ACC112 (cell line): ENCODE results near the gene ZMAT3.
"Not testable (repeated sequence)": the region's sequence is repeated elsewhere in the genome, so short reads cannot be mapped to it uniquely, and the experiment has no call there.

Experiments used
- H2AFZ ChIP-seq: fragments of 200-600 bp; sonication (generic); one replicate; pipeline ENCODE4 v1.6.0; 2017; ENCODE audit warnings: antibody characterized with exemption, low read length; ENCODE audit not compliant: unreplicated experiment
- H3K27ac ChIP-seq: fragments of 200-600 bp; sonication (generic); 2 replicates; pipeline ENCODE4 v1.5.1; 2014; ENCODE audit warnings: low read depth, mild to moderate bottlenecking, antibody characterized with exemption, low read length, moderate library complexity
- H3K27me3 ChIP-seq: fragments of 200-600 bp; sonication (generic); 2 replicates; pipeline ENCODE4 v1.6.1; 2014; ENCODE audit warnings: mild to moderate bottlenecking, antibody characterized with exemption, low read length, moderate library complexity, mixed read lengths; ENCODE audit not compliant: insufficient read depth
- H3K36me3 ChIP-seq: fragments of 200-600 bp; sonication (generic); 2 replicates; pipeline ENCODE4 v1.6.1; 2016; ENCODE audit warnings: mild to moderate bottlenecking, antibody characterized with exemption, low read length, moderate library complexity, mixed read lengths; ENCODE audit not compliant: insufficient read depth
- H3K4me1 ChIP-seq: fragments of 200-600 bp; sonication (generic); one replicate; pipeline ENCODE4 v1.6.1; 2016; ENCODE audit warnings: low read length, mixed read lengths; ENCODE audit not compliant: insufficient read depth, unreplicated experiment, control insufficient read depth
- H3K4me3 ChIP-seq: fragments of 200-600 bp; sonication (generic); 2 replicates; pipeline ENCODE4 v1.5.1; 2014; ENCODE audit warnings: mild to moderate bottlenecking, low read depth, low read length
- H3K79me2 ChIP-seq: fragments of 200-600 bp; sonication (generic); one replicate; pipeline ENCODE4 v1.6.0; 2016; ENCODE audit warnings: low read length; ENCODE audit not compliant: control insufficient read depth, unreplicated experiment, insufficient read depth

ZMAT3 gene

DNA sequence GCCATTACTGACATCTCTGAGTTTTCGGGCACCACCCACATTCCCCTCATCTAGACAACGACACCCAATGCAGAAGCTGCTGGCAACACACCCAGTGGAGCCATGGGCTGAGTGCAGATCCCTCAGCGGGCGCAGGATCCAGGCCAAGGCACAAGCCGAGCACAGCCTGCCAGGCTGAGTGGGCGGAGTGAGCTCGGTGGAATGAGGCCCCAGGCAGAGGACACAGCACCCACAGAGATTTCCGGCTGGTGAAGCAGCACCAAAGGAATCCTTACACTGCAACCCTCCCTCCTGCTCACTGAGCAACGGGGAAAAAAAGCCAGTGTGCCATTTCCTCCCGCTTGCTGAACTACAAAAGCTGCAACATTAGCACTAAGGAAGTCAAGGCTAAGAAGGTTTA, 34.3 kb downstream of the ZMAT3 start:
- peak overlapping the region; percentile 42 for H2AFZ ChIP-seq
- no peaks in the 10 kb centered on the region for H3K27me3 ChIP-seq
- peak overlapping the region; percentile 65 for H3K27ac ChIP-seq
- H3K4me1 ChIP-seq, result peaks cover 25% of the 10 kb centered on the region
- peak overlapping the region; percentile 18; the same call in 1 of the 2 replicates for H3K4me3 ChIP-seq
- 0 out of 2 replicates have a peak, but pooled peaks cover 3% of the 10 kb centered on the region for H3K36me3 ChIP-seq
- H3K79me2 ChIP-seq, result peaks cover 42% of the 10 kb centered on the region

DNA sequence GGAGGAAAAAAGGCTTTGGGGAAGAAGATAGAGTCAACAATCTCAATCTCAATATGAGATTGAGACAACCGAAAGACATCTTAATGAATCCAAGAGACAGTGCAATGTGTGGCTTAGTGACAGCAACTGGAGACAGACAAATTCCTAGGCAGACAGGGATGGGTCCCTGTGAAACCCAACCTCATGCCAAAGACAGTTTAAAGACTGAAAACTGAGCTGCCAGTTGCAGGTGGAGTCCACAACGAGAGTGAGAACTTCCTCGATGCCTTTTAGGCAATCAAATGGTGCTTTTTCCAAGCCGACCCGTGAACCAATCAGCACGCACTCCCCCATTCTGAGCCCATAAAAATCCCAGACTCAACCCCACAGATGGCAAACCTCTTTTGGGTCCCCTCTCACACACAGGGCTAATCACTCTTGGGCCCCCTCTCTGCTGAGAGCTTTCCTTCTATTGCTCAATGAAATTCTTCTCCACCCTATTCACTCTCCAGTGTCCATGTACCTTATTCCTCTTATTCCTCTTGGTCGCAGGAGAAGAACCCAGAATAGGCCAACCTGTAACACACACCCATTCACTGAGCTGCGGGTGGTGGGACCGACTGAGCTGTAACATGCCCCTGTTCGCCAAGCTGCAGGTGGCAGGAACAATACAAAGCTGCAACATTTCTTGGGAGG, 34.8 kb downstream of the ZMAT3 start:
- H3K36me3 ChIP-seq, result 0 out of 2 replicates have a peak, but pooled peaks cover 3% of the 10 kb centered on the region

DNA sequence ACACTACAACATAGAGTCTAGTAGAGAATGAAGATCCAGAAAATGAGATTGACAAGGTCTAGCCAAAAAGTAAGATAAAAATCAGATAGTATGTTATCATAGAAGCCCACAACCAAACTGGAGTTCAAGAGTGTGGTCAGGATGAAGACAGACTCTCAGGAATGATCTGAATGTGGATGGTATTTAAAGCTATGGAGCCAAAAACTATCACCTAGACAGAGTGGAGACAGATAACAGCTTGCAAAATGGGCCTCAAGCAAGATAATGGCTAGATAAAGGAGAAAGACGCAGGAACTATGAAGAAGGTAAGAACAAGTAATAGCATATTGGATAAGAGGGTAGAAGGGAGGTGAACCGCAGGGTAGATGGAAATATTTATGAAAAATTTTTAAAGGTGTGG, 35.4 kb downstream of the ZMAT3 start:
- H3K4me1 ChIP-seq, result peaks cover 25% of the 10 kb centered on the region
- H3K27me3 ChIP-seq, result no peaks in the 10 kb centered on the region
- H3K36me3 ChIP-seq, result 0 out of 2 replicates have a peak, but pooled peaks cover 3% of the 10 kb centered on the region
- no peak overlapping the region for H3K4me3 ChIP-seq
- H3K27ac ChIP-seq, result no peak overlapping the region
- H3K79me2 ChIP-seq, result peaks cover 42% of the 10 kb centered on the region
- no peak overlapping the region for H2AFZ ChIP-seq

More for the DNA sequence above, 34.8 kb downstream of the ZMAT3 start:
- H3K4me3 ChIP-seq, result peak overlapping the region; percentile 18; the same call in 1 of the 2 replicates
- peaks cover 42% of the 10 kb centered on the region for H3K79me2 ChIP-seq
- H2AFZ ChIP-seq, result no peak overlapping the region
- H3K27ac ChIP-seq, result peak overlapping the region; percentile 65; the same call in 1 of the 2 replicates
- no peaks in the 10 kb centered on the region for H3K27me3 ChIP-seq
- peaks cover 25% of the 10 kb centered on the region for H3K4me1 ChIP-seq

DNA sequence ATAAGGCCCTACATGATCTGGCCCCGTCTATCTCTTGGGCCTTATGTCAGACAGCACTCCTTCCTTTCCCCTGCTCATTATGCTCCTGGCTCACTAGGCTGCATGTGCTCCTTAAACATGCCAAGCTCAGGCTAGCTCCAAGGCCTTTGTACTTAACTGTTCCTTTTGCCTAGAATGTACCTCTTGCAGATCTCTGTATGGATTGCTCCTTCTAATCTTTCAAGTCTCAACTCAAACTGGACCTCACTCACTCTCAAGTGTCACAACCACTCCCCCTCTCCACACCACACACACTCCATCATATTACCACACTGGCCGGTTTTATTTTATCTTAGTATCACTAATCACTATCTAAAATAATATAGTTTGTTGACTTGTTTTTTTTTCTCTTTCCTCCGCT, 36.4 kb downstream of the ZMAT3 start:
- Histone ChIP-seq H3K4me3 (no peak overlapping the region), H3K36me3 (0 out of 2 replicates have a peak, but pooled peaks cover 3% of the 10 kb centered on the region), H3K4me1 (peaks cover 25% of the 10 kb centered on the region), H3K27me3 (no peaks in the 10 kb centered on the region), H3K79me2 (peaks cover 42% of the 10 kb centered on the region), H3K27ac (no peak overlapping the region), H2AFZ (no peak overlapping the region)

DNA sequence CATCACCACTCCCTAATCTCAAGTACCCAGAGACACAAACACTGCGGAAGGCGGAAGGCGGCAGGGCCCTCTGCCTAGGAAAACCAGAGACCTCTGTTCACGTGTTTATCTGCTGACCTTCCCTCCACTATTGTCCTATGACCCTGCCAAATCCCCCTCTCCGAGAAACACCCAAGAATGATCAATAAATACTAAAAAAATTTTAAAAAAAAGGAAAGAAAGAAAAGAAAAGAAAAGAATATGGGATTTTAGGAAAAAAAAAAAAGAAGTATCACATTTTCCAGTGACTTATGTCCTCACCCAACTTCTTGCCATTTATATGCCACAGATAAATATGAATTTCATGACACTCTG, 38.3 kb downstream of the ZMAT3 start:
- not testable (repeated sequence) for H3K4me3 ChIP-seq, H3K27ac ChIP-seq, H3K36me3 ChIP-seq, H2AFZ ChIP-seq, H3K27me3 ChIP-seq
- Histone ChIP-seq H3K4me1 (peaks cover 28% of the 10 kb centered on the region), H3K79me2 (peaks cover 38% of the 10 kb centered on the region)

DNA sequence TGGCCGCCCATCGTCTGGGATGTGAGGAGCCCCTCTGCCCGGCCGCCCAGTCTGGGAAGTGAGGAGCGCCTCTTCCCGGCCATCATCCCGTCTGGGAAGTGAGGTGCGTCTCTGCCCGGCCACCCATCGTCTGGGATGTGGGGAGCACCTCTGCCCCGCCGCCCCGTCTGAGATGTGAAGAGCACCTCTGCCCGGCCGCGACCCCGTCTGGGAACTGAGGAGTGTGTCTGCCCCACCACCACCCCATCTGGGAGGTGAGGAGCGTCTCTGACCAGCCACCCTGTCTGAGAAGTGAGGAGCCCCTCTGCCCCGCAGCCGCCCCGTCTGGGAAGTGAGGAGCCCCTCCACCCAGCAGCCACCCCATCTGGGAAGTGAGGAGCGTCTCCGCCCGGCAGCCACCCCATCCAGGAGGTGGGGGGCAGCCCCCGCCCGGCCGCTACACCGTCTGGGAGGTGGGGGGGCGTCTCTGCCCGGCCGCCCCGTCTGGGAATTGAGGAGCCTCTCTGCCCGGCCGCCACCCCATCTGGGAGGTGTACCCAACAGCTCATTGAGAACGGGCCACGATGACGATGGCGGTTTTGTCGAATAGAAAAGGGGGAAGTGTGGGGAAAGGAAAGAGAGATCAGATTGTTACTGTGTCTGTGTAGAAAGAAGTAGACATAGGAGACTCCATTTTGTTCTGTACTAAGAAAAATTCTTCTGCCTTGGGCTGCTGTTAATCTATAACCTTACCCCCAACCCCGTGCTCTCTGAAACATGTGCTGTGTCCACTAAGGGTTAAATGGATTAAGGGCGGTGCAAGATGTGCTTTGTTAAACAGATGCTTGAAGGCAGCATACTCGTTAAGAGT, 38.9 kb downstream of the ZMAT3 start:
- Histone ChIP-seq H3K4me1 (peaks cover 28% of the 10 kb centered on the region), H3K79me2 (peaks cover 35% of the 10 kb centered on the region)
- not testable (repeated sequence) for H3K4me3 ChIP-seq, H2AFZ ChIP-seq, H3K27ac ChIP-seq, H3K36me3 ChIP-seq, H3K27me3 ChIP-seq

DNA sequence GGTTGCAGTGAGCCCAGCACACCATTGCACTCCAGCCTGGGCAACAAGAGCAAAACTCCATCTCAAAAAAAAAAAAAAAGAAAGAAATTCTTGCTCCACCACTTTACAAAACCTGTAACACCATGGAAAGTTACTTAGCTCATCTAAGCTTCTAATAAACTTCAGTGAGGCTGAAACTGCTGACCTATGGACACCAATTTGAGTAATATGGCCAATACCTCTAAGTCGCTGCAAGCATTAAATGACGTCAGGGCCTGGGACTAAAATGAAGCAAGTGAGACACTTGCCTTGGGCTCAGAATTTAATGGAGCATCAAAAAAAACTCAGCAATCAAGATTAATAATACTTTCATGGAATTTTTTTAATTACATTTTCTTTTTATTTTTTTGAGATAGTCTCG, 42.5 kb downstream of the ZMAT3 start:
- peaks cover 5% of the 10 kb centered on the region for H3K79me2 ChIP-seq
- H2AFZ ChIP-seq, result no peak overlapping the region
- no peak overlapping the region for H3K27ac ChIP-seq
- H3K27me3 ChIP-seq, result no peaks in the 10 kb centered on the region
- no peak overlapping the region for H3K4me3 ChIP-seq
- H3K36me3 ChIP-seq, result peaks cover 9% of the 10 kb centered on the region
- H3K4me1 ChIP-seq, result peaks cover 23% of the 10 kb centered on the region

DNA sequence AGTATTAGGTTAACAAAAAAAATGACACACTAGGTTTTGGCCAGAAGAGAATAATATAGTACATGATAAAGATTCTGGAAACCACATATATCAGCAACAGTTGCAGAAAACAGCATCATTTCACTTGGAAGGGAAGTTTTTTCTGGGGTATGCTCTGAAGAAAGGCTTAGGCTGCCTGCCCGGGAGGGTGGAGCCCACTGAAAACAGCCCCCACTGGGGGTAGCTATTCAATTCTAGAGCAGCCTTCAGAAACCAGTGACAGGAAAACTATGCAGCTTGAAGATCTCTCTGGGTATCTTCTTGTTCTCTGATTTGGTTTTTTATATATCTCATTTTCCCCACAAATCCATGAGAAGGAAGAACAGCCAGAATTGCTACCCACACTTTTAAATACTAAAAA, 43.2 kb downstream of the ZMAT3 start:
- H3K4me1 ChIP-seq, result peaks cover 23% of the 10 kb centered on the region
- no peaks in the 10 kb centered on the region for H3K27me3 ChIP-seq
- peaks cover 9% of the 10 kb centered on the region for H3K36me3 ChIP-seq
- H3K4me3 ChIP-seq, result no peak overlapping the region
- H3K27ac ChIP-seq, result peak overlapping the region; percentile 97
- H3K79me2 ChIP-seq, result no peaks in the 10 kb centered on the region
- H2AFZ ChIP-seq, result no peak overlapping the region

DNA sequence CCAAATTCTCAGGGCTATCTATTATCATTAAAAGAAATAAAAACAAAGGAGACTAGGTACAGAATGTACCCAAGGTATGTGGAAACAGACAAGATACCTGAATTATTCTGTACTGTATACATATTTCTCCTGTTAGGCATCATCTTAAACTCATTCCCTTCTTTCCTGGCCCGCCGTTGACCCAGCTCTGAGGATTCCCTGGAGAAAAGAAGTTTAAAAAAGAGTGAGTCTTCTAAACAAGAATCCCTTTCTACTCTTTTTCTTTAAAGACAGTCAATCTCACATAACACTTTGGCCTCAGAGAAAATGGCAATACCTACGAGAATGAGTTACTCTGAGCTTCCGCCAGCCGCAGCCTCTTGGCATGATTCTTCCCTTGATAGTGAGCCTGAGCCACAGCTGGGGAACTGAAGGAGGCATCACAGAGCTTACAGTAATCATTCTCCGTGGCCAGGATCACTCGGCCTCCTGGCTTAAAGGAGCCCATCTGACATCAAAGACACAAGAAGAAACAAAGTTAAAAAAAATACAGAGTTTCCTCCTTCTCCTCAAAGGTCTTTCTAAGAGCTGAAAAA, 44.2 kb downstream of the ZMAT3 start:
- peaks cover 9% of the 10 kb centered on the region for H3K36me3 ChIP-seq
- peaks cover 23% of the 10 kb centered on the region for H3K4me1 ChIP-seq
- H3K27me3 ChIP-seq, result no peaks in the 10 kb centered on the region
- peak overlapping the region; percentile 17 for H2AFZ ChIP-seq
- H3K27ac ChIP-seq, result peak overlapping the region; percentile 97
- no peaks in the 10 kb centered on the region for H3K79me2 ChIP-seq
- H3K4me3 ChIP-seq, result peak overlapping the region; percentile 31

DNA sequence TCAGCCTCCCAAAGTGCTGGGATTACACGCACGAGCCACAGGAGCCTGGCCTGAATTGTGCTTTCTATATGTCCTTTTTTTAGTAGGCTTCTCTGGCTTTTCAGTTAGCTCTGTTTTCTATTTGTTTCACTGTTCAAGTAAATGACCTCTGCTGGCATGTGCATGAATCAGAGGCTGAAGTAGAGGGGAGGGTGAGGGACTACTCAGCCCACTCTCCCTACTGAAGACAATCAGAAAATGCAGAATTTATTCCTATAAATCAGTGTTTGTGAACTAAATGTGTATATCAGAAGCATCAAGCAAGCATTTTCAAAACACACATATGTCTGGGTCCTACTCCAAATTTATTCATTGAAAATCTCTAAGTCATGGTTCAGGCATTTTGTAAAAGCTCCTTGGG, 45.0 kb downstream of the ZMAT3 start:
- H3K4me1 ChIP-seq, result peaks cover 27% of the 10 kb centered on the region
- H3K4me3 ChIP-seq, result peak overlapping the region; percentile 38; the same call in 1 of the 2 replicates
- no peak overlapping the region for H2AFZ ChIP-seq
- H3K27me3 ChIP-seq, result no peaks in the 10 kb centered on the region
- H3K36me3 ChIP-seq, result peaks cover 9% of the 10 kb centered on the region
- H3K27ac ChIP-seq, result peak overlapping the region; percentile 97
- H3K79me2 ChIP-seq, result no peaks in the 10 kb centered on the region
